ENCODE data around the gene KLHDC8A. TPM values are rescaled to one million over a fixed set of nuclear protein-coding genes. Genes with fewer than 3 reads are reported as not detected.
A peak's percentile ranks its signal among the peaks of the same experiment; 100 is the strongest.

KLHDC8A gene
- total RNA-seq, 8 experiments from 2014 or later = 0.31 to 100 (median 33.0) TPM; not detected in 2

DNA sequence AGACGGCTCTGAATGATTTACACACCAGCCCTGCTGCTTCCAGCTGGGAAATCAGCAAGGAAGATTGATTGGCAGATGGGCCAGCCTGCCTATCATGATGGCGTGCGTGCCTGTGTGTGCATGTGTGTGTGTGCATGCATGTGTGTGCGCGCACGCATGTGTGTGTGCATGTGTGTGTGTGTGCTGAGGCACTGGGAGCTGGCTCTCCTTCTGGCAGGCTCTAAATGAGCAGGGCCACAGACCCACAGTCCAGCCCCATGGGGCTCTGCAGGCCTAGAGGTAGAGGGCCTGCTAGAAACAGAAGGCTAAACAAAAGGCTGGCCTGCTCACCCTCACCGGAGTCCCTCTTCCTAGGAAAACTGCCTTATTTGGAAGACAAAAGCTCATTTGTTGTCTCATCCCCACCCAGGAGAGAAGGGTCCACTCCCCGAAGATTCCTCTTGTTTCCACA is 6.0 kb downstream of the KLHDC8A start:
- 0 to 80% (median 25%) methylated on average over 1 to 7 of the region's 8 CpGs; no CpG with 5 or more reads in 2 of the 10 experiments for WGBS, 10 experiments
- Histone ChIP-seq H3K27ac (peak overlapping the region; percentile 49 to 90), H3K4me1 (replicated peaks in 1 of 2) (peaks cover 77 to 87% of the 10 kb centered on the region in 2 donors), H3K4me3 (no peak overlapping the region)
- in situ Hi-C loops (cut with MboI; ENCODE audit: low pct_unique_long_range_greater_than_20kb in 2 of 9, low sequenced_read_pairs in 9 of 9, unreplicated experiment in 9 of 9) = no loop called here
- peak in 5 of 8 experiments; percentile 36 to 62 (median 55) for ATAC-seq (replicated peaks in 6 of 8)

GRCh38 chr1:205350124-205350523 is 6.6 kb downstream of the KLHDC8A start:
- in situ Hi-C loops (cut with MboI; ENCODE audit: low pct_unique_long_range_greater_than_20kb in 2 of 9, low sequenced_read_pairs in 9 of 9, unreplicated experiment in 9 of 9) = no loop called here
- H3K4me1 ChIP-seq (replicated peaks in 1 of 2) = peaks cover 73 to 81% of the 10 kb centered on the region in 2 donors
- H3K4me3 ChIP-seq = no peak overlapping the region
- peak overlapping the region; percentile 57 to 90 for H3K27ac ChIP-seq
- no peak for ATAC-seq (replicated peaks in 6 of 8)
- 17 to 67% (median 42%) methylated on average over 1 to 3 of the region's 4 CpGs; no CpG with 5 or more reads in 6 of the 10 experiments for WGBS, 10 experiments

GRCh38 chr1:205348554-205349487 is 7.9 kb downstream of the KLHDC8A start:
- Histone ChIP-seq H3K4me3 (no peak overlapping the region), H3K4me1 (replicated peaks in 1 of 2) (peaks cover 69 to 81% of the 10 kb centered on the region in 2 donors), H3K27ac (peak overlapping the region; percentile 57 to 90)
- in situ Hi-C loops (cut with MboI; ENCODE audit: low pct_unique_long_range_greater_than_20kb in 2 of 9, low sequenced_read_pairs in 9 of 9, unreplicated experiment in 9 of 9) = loop anchor here in 1 of 9 experiments (25.0 kb wide), 1 partner anchor 138 kb away; no protein-coding TSS in a partner anchor
- WGBS, 10 experiments = 20 to 100% (median 72%) methylated on average over 1 to 5 of the region's 5 CpGs; no CpG with 5 or more reads in 1 of the 10 experiments
- peak in 6 of 8 experiments; percentile 1 to 66 (median 18) for ATAC-seq (replicated peaks in 6 of 8)

GRCh38 chr1:205346956-205347574 is 9.7 kb downstream of the KLHDC8A start:
- Histone ChIP-seq H3K4me3 (no peak overlapping the region), H3K4me1 (replicated peaks in 1 of 2) (peaks cover 59 to 67% of the 10 kb centered on the region in 2 donors), H3K27ac (no peak overlapping the region)
- ATAC-seq (replicated peaks in 6 of 8) = peak in 4 of 8 experiments; percentile 3 to 21 (median 9)
- in situ Hi-C loops (cut with MboI; ENCODE audit: low pct_unique_long_range_greater_than_20kb in 2 of 9, low sequenced_read_pairs in 9 of 9, unreplicated experiment in 9 of 9) = loop anchor here in 1 of 9 experiments (25.0 kb wide), 1 partner anchor 140 kb away; no protein-coding TSS in a partner anchor
- 29 to 100% (median 84%) methylated on average over 1 to 10 of the region's 10 CpGs for WGBS, 10 experiments

GRCh38 chr1:205345761-205346160 is 11.0 kb downstream of the KLHDC8A start:
- H3K4me3 ChIP-seq = no peak overlapping the region
- H3K4me1 ChIP-seq (replicated peaks in 1 of 2) = peaks cover 51 to 54% of the 10 kb centered on the region in 2 donors
- H3K27ac ChIP-seq = no peak overlapping the region
- in situ Hi-C loops (cut with MboI; ENCODE audit: low pct_unique_long_range_greater_than_20kb in 2 of 9, low sequenced_read_pairs in 9 of 9, unreplicated experiment in 9 of 9) = loop anchor here in 1 of 9 experiments (25.0 kb wide), 1 partner anchor 142 kb away; no protein-coding TSS in a partner anchor
- no peak for ATAC-seq (replicated peaks in 6 of 8)
- WGBS, 10 experiments = 58 to 96% (median 84%) methylated on average over 1 to 11 of the region's 11 CpGs

- H3K4me1 ChIP-seq (replicated peaks in 1 of 2) = peaks cover 36 to 39% of the 10 kb centered on the region in 2 donors
- H3K4me3 ChIP-seq = peak overlapping the region; percentile 25 to 37 (median 32)
- H3K27ac ChIP-seq = peak overlapping the region; percentile 11 to 15
- in situ Hi-C loops (cut with MboI; ENCODE audit: low pct_unique_long_range_greater_than_20kb in 2 of 9, low sequenced_read_pairs in 9 of 9, unreplicated experiment in 9 of 9) = loop anchor here in 1 of 9 experiments (25.0 kb wide), 1 partner anchor 143 kb away; no protein-coding TSS in a partner anchor
- 19 to 93% (median 37%) methylated on average over 1 to 36 of the region's 59 CpGs; no CpG with 5 or more reads in 4 of the 10 experiments for WGBS, 10 experiments
- ATAC-seq (replicated peaks in 6 of 8) = peak; percentile 44 to 86 (median 81)
These were observed 12.4 kb downstream of the KLHDC8A start for GRCh38 chr1:205344066-205344928.

- in situ Hi-C loops (cut with MboI; ENCODE audit: low pct_unique_long_range_greater_than_20kb in 2 of 9, low sequenced_read_pairs in 9 of 9, unreplicated experiment in 9 of 9) = loop anchor here in 1 of 9 experiments (25.0 kb wide), 1 partner anchor 144 kb away; no protein-coding TSS in a partner anchor
- Histone ChIP-seq H3K4me1 (replicated peaks in 1 of 2) (peaks cover 28 to 32% of the 10 kb centered on the region in 2 donors), H3K27ac (peak overlapping the region; percentile 11 to 15), H3K4me3 (peak overlapping the region; percentile 25 to 37 (median 32))
- 0 to 80% (median 38%) methylated on average over 1 to 12 of the region's 63 CpGs; no CpG with 5 or more reads in 5 of the 10 experiments for WGBS, 10 experiments
- peak in 7 of 8 experiments; percentile 1 to 68 (median 9) for ATAC-seq (replicated peaks in 6 of 8)
These were observed 13.2 kb downstream of the KLHDC8A start for GRCh38 chr1:205343431-205344065.

DNA sequence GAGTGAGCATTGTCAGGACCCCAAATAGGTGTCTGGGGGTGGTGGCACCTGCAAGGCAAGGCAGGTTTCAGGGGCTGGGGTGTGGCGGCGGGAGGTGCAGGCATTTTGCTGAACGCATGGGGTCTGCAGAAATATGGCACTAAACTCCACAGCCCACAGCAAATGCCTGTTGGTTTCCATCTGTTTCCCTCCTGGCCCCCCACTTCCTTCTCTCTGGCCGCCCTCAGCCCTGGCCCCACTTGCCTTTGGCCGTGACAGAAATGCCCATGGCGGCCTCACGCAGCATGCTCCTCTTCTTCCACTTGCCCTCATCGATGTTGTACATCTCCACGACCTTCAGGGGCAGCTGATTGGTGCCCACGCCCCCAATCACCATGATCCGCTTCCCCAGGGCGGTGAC is 13.7 kb downstream of the KLHDC8A start:
- 40 to 100% (median 93%) methylated on average over 1 to 3 of the region's 12 CpGs; no CpG with 5 or more reads in 7 of the 10 experiments for whole genome bisulfite sequencing, 10 experiments
- no peak overlapping the region for H3K27ac ChIP-seq
- H3K4me3 ChIP-seq = peak overlapping the region in 1 of 5 donors; percentile 37
- H3K4me1 ChIP-seq (replicated peaks in 1 of 2) = peaks cover 25 to 26% of the 10 kb centered on the region in 2 donors
- no peak for ATAC-seq (replicated peaks in 6 of 8)
- in situ Hi-C loops (cut with MboI; ENCODE audit: low pct_unique_long_range_greater_than_20kb in 2 of 9, low sequenced_read_pairs in 9 of 9, unreplicated experiment in 9 of 9) = loop anchor here in 1 of 9 experiments (25.0 kb wide), 1 partner anchor 144 kb away; no protein-coding TSS in a partner anchor

GRCh38 chr1:205340676-205341075 is 16.0 kb downstream of the KLHDC8A start:
- in situ Hi-C loops (cut with MboI; ENCODE audit: low pct_unique_long_range_greater_than_20kb in 2 of 9, low sequenced_read_pairs in 9 of 9, unreplicated experiment in 9 of 9) = loop anchor here in 1 of 9 experiments (25.0 kb wide), 1 partner anchor 147 kb away; no protein-coding TSS in a partner anchor
- ATAC-seq (replicated peaks in 6 of 8) = no peak
- H3K4me1 ChIP-seq (replicated peaks in 1 of 2) = peaks cover 16 to 19% of the 10 kb centered on the region in 2 donors
- no peak overlapping the region for H3K4me3 ChIP-seq
- no peak overlapping the region for H3K27ac ChIP-seq
- WGBS, 10 experiments = 20 to 100% (median 80%) methylated on average over 1 of the region's 1 CpG; no CpG with 5 or more reads in 6 of the 10 experiments

- no peak for ATAC-seq (replicated peaks in 6 of 8)
- Histone ChIP-seq H3K4me3 (no peak overlapping the region), H3K4me1 (replicated peaks in 1 of 2) (peaks cover 12 to 16% of the 10 kb centered on the region in 2 donors), H3K27ac (no peak overlapping the region)
- in situ Hi-C loops (cut with MboI; ENCODE audit: low pct_unique_long_range_greater_than_20kb in 2 of 9, low sequenced_read_pairs in 9 of 9, unreplicated experiment in 9 of 9) = loop anchor here in 3 of 9 experiments (5.0 to 25.0 kb wide), 3 partner anchors 148 to 185 kb away; no protein-coding TSS in a partner anchor
- 100% methylated on average over 4 of the region's 4 CpGs; no CpG with 5 or more reads in 7 of the 10 experiments for WGBS, 10 experiments
These were observed 17.0 kb downstream of the KLHDC8A start for GRCh38 chr1:205339717-205340116.

DNA sequence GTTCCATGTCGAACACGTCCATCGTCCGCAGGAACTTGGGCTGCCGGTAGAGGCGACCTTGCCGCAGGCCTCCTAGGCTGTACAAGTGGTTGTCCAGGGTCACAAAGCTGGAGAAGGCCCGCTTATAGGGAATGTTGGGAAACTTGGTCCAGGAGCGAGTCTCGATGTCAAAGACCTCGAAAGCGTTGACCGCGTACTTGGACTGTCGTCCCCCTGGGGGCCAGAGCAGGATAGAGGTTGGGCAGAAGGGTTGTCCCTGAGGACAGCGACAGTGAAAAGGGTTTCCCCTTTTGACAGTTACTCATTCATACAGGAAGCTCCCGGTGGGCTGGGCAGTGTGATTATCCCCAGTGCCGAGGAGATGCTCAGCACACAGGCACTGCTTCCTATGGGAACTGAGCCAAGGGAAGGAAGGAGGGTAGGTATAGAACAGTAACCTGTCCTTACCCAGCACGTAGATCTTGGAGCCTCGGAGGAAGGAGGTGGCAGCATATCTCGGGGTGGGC is 17.5 kb downstream of the KLHDC8A start:
- no peak overlapping the region for H3K4me3 ChIP-seq
- no peak overlapping the region for H3K27ac ChIP-seq
- no peak for ATAC-seq (replicated peaks in 6 of 8)
- 51 to 93% (median 88%) methylated on average over 2 to 19 of the region's 21 CpGs; no CpG with 5 or more reads in 4 of the 10 experiments for WGBS, 10 experiments
- peaks cover 8 to 11% of the 10 kb centered on the region in 2 donors for H3K4me1 ChIP-seq (replicated peaks in 1 of 2)
- in situ Hi-C loops (cut with MboI; ENCODE audit: low pct_unique_long_range_greater_than_20kb in 2 of 9, low sequenced_read_pairs in 9 of 9, unreplicated experiment in 9 of 9) = loop anchor here in 3 of 9 experiments (5.0 to 25.0 kb wide), 3 partner anchors 148 to 186 kb away; no protein-coding TSS in a partner anchor
